ENCODE data around the gene MAST2.
"Not testable (repeated sequence)": the region's sequence is repeated elsewhere in the genome, so short reads cannot be mapped to it uniquely, and the experiment has no call there.

Gene MAST2

GRCh38 chr1:45867697-45868348, 64.4 kb downstream of the MAST2 start:
- no peak overlapping the region for H3K27ac ChIP-seq (ENCODE audit: low read depth, low read length)
- H3K4me1 ChIP-seq (ENCODE audit: control insufficient read depth in 1 of 2, insufficient read depth in 2 of 2, low read length in 2 of 2): peaks cover 0 to 5% of the 10 kb centered on the region in 2 donors
- H3K9ac ChIP-seq (ENCODE audit: low read depth in 1 of 2, low read length in 2 of 2): no peak overlapping the region
- H3K36me3 ChIP-seq (ENCODE audit: control insufficient read depth in 1 of 2, insufficient read depth in 2 of 2, low read length in 2 of 2): no peaks in the 10 kb centered on the region
- H3K9me3 ChIP-seq (ENCODE audit: control insufficient read depth in 1 of 2, low read length in 2 of 2): no peaks in the 10 kb centered on the region
- H3K4me3 ChIP-seq (ENCODE audit: low read depth in 1 of 2, low read length in 2 of 2): no peak overlapping the region
- H3K27me3 ChIP-seq (ENCODE audit: control insufficient read depth in 1 of 2, insufficient read depth in 2 of 2, low read length in 2 of 2): no peaks in the 10 kb centered on the region

GRCh38 chr1:45868861-45869260, 65.4 kb downstream of the MAST2 start:
- Histone ChIP-seq H3K27me3 (ENCODE audit: control insufficient read depth in 1 of 2, insufficient read depth in 2 of 2, low read length in 2 of 2) (no peaks in the 10 kb centered on the region), H3K4me1 (ENCODE audit: control insufficient read depth in 1 of 2, insufficient read depth in 2 of 2, low read length in 2 of 2) (no peaks in the 10 kb centered on the region), H3K4me3 (ENCODE audit: low read depth in 1 of 2, low read length in 2 of 2) (no peak overlapping the region), H3K36me3 (ENCODE audit: control insufficient read depth in 1 of 2, insufficient read depth in 2 of 2, low read length in 2 of 2) (no peaks in the 10 kb centered on the region), H3K27ac (ENCODE audit: low read depth, low read length) (no peak overlapping the region), H3K9ac (ENCODE audit: low read depth in 1 of 2, low read length in 2 of 2) (no peak overlapping the region), H3K9me3 (ENCODE audit: control insufficient read depth in 1 of 2, low read length in 2 of 2) (no peaks in the 10 kb centered on the region)

GRCh38 chr1:45870500-45870899, 67.1 kb downstream of the MAST2 start:
- Histone ChIP-seq H3K36me3 (ENCODE audit: control insufficient read depth in 1 of 2, insufficient read depth in 2 of 2, low read length in 2 of 2) (no peaks in the 10 kb centered on the region), H3K9me3 (ENCODE audit: control insufficient read depth in 1 of 2, low read length in 2 of 2) (no peaks in the 10 kb centered on the region), H3K4me3 (ENCODE audit: low read depth in 1 of 2, low read length in 2 of 2) (no peak overlapping the region), H3K27me3 (ENCODE audit: control insufficient read depth in 1 of 2, insufficient read depth in 2 of 2, low read length in 2 of 2) (no peaks in the 10 kb centered on the region), H3K27ac (ENCODE audit: low read depth, low read length) (no peak overlapping the region), H3K9ac (ENCODE audit: low read depth in 1 of 2, low read length in 2 of 2) (no peak overlapping the region), H3K4me1 (ENCODE audit: control insufficient read depth in 1 of 2, insufficient read depth in 2 of 2, low read length in 2 of 2) (no peaks in the 10 kb centered on the region)

GRCh38 chr1:45872173-45872801, 68.9 kb downstream of the MAST2 start:
- not testable (repeated sequence) for H3K36me3 ChIP-seq (ENCODE audit: control insufficient read depth in 1 of 2, insufficient read depth in 2 of 2, low read length in 2 of 2); H3K9ac ChIP-seq (ENCODE audit: low read depth in 1 of 2, low read length in 2 of 2); H3K4me3 ChIP-seq (ENCODE audit: low read depth in 1 of 2, low read length in 2 of 2); H3K4me1 ChIP-seq (ENCODE audit: control insufficient read depth in 1 of 2, insufficient read depth in 2 of 2, low read length in 2 of 2); H3K27me3 ChIP-seq (ENCODE audit: control insufficient read depth in 1 of 2, insufficient read depth in 2 of 2, low read length in 2 of 2); H3K9me3 ChIP-seq (ENCODE audit: control insufficient read depth in 1 of 2, low read length in 2 of 2); H3K27ac ChIP-seq (ENCODE audit: low read depth, low read length)

GRCh38 chr1:45876000-45876617, 72.7 kb downstream of the MAST2 start:
- H3K9ac ChIP-seq (ENCODE audit: low read depth in 1 of 2, low read length in 2 of 2): no peak overlapping the region
- H3K36me3 ChIP-seq (ENCODE audit: control insufficient read depth in 1 of 2, insufficient read depth in 2 of 2, low read length in 2 of 2): no peaks in the 10 kb centered on the region
- H3K9me3 ChIP-seq (ENCODE audit: control insufficient read depth in 1 of 2, low read length in 2 of 2): no peaks in the 10 kb centered on the region
- H3K4me3 ChIP-seq (ENCODE audit: low read depth in 1 of 2, low read length in 2 of 2): no peak overlapping the region
- H3K27me3 ChIP-seq (ENCODE audit: control insufficient read depth in 1 of 2, insufficient read depth in 2 of 2, low read length in 2 of 2): no peaks in the 10 kb centered on the region
- H3K27ac ChIP-seq (ENCODE audit: low read depth, low read length): no peak overlapping the region
- no peaks in the 10 kb centered on the region for H3K4me1 ChIP-seq (ENCODE audit: control insufficient read depth in 1 of 2, insufficient read depth in 2 of 2, low read length in 2 of 2)

- no peak overlapping the region for H3K9ac ChIP-seq (ENCODE audit: low read depth in 1 of 2, low read length in 2 of 2)
- no peak overlapping the region for H3K27ac ChIP-seq (ENCODE audit: low read depth, low read length)
- no peaks in the 10 kb centered on the region for H3K4me1 ChIP-seq (ENCODE audit: control insufficient read depth in 1 of 2, insufficient read depth in 2 of 2, low read length in 2 of 2)
- no peaks in the 10 kb centered on the region for H3K36me3 ChIP-seq (ENCODE audit: control insufficient read depth in 1 of 2, insufficient read depth in 2 of 2, low read length in 2 of 2)
- no peaks in the 10 kb centered on the region for H3K27me3 ChIP-seq (ENCODE audit: control insufficient read depth in 1 of 2, insufficient read depth in 2 of 2, low read length in 2 of 2)
- no peak overlapping the region for H3K4me3 ChIP-seq (ENCODE audit: low read depth in 1 of 2, low read length in 2 of 2)
- H3K9me3 ChIP-seq (ENCODE audit: control insufficient read depth in 1 of 2, low read length in 2 of 2): no peaks in the 10 kb centered on the region
These were observed 73.9 kb downstream of the MAST2 start for GRCh38 chr1:45877264-45877663.

- Histone ChIP-seq H3K4me1 (ENCODE audit: control insufficient read depth in 1 of 2, insufficient read depth in 2 of 2, low read length in 2 of 2) (peaks cover 0 to 5% of the 10 kb centered on the region in 2 donors), H3K36me3 (ENCODE audit: control insufficient read depth in 1 of 2, insufficient read depth in 2 of 2, low read length in 2 of 2) (no peaks in the 10 kb centered on the region), H3K9me3 (ENCODE audit: control insufficient read depth in 1 of 2, low read length in 2 of 2) (no peaks in the 10 kb centered on the region), H3K4me3 (ENCODE audit: low read depth in 1 of 2, low read length in 2 of 2) (no peak overlapping the region), H3K27ac (ENCODE audit: low read depth, low read length) (no peak overlapping the region), H3K9ac (ENCODE audit: low read depth in 1 of 2, low read length in 2 of 2) (no peak overlapping the region), H3K27me3 (ENCODE audit: control insufficient read depth in 1 of 2, insufficient read depth in 2 of 2, low read length in 2 of 2) (no peaks in the 10 kb centered on the region)
These were observed 76.6 kb downstream of the MAST2 start for GRCh38 chr1:45879885-45880598.

- Histone ChIP-seq H3K27me3 (ENCODE audit: control insufficient read depth in 1 of 2, insufficient read depth in 2 of 2, low read length in 2 of 2) (no peaks in the 10 kb centered on the region), H3K9me3 (ENCODE audit: control insufficient read depth in 1 of 2, low read length in 2 of 2) (no peaks in the 10 kb centered on the region), H3K9ac (ENCODE audit: low read depth in 1 of 2, low read length in 2 of 2) (no peak overlapping the region)
These were observed 77.5 kb downstream of the MAST2 start for GRCh38 chr1:45880930-45881329.

GRCh38 chr1:45883658-45884057, 80.2 kb downstream of the MAST2 start:
- Histone ChIP-seq H3K4me1 (ENCODE audit: control insufficient read depth in 1 of 2, insufficient read depth in 2 of 2, low read length in 2 of 2) (peaks cover 0 to 6% of the 10 kb centered on the region in 2 donors), H3K36me3 (ENCODE audit: control insufficient read depth in 1 of 2, insufficient read depth in 2 of 2, low read length in 2 of 2) (no peaks in the 10 kb centered on the region), H3K27me3 (ENCODE audit: control insufficient read depth in 1 of 2, insufficient read depth in 2 of 2, low read length in 2 of 2) (no peaks in the 10 kb centered on the region), H3K27ac (ENCODE audit: low read depth, low read length) (no peak overlapping the region), H3K9ac (ENCODE audit: low read depth in 1 of 2, low read length in 2 of 2) (no peak overlapping the region), H3K9me3 (ENCODE audit: control insufficient read depth in 1 of 2, low read length in 2 of 2) (no peaks in the 10 kb centered on the region), H3K4me3 (ENCODE audit: low read depth in 1 of 2, low read length in 2 of 2) (no peak overlapping the region)

More at GRCh38 chr1:45880930-45881329, 77.5 kb downstream of the MAST2 start:
- H3K4me3 ChIP-seq (ENCODE audit: low read depth in 1 of 2, low read length in 2 of 2): no peak overlapping the region
- no peak overlapping the region for H3K27ac ChIP-seq (ENCODE audit: low read depth, low read length)
- H3K36me3 ChIP-seq (ENCODE audit: control insufficient read depth in 1 of 2, insufficient read depth in 2 of 2, low read length in 2 of 2): no peaks in the 10 kb centered on the region
- H3K4me1 ChIP-seq (ENCODE audit: control insufficient read depth in 1 of 2, insufficient read depth in 2 of 2, low read length in 2 of 2): peaks cover 0 to 6% of the 10 kb centered on the region in 2 donors

GRCh38 chr1:45884700-45885099, 81.3 kb downstream of the MAST2 start:
- H3K27me3 ChIP-seq (ENCODE audit: control insufficient read depth in 1 of 2, insufficient read depth in 2 of 2, low read length in 2 of 2): no peaks in the 10 kb centered on the region
- no peaks in the 10 kb centered on the region for H3K36me3 ChIP-seq (ENCODE audit: control insufficient read depth in 1 of 2, insufficient read depth in 2 of 2, low read length in 2 of 2)
- peaks cover 0 to 6% of the 10 kb centered on the region in 2 donors for H3K4me1 ChIP-seq (ENCODE audit: control insufficient read depth in 1 of 2, insufficient read depth in 2 of 2, low read length in 2 of 2)
- no peak overlapping the region for H3K4me3 ChIP-seq (ENCODE audit: low read depth in 1 of 2, low read length in 2 of 2)
- H3K27ac ChIP-seq (ENCODE audit: low read depth, low read length): no peak overlapping the region
- H3K9ac ChIP-seq (ENCODE audit: low read depth in 1 of 2, low read length in 2 of 2): no peak overlapping the region
- H3K9me3 ChIP-seq (ENCODE audit: control insufficient read depth in 1 of 2, low read length in 2 of 2): no peaks in the 10 kb centered on the region

Data from duodenal mucosa (tissue), 2 donors.